AML-193 (cell line): ENCODE data around the gene PTPN4.
"Not testable (repeated sequence)": the region's sequence is repeated elsewhere in the genome, so short reads cannot be mapped to it uniquely, and the experiment has no call there.

Source experiments
- DNase-seq, 2 experiments: peaks; one replicate each; lab custom pipeline; 2025; lab: John Stamatoyannopoulos, UW

PTPN4 gene

GRCh38 chr2:119764832-119765231 lies 5.1 kb downstream of the PTPN4 start:
- DNase-seq, result no peak

GRCh38 chr2:119765433-119766002 lies 5.8 kb downstream of the PTPN4 start:
- no peak for DNase-seq

GRCh38 chr2:119766944-119767343 lies 7.2 kb downstream of the PTPN4 start:
- DNase-seq, result no peak

- DNase-seq, result no peak
Observed at GRCh38 chr2:119768742-119769141, 9.0 kb downstream of the PTPN4 start.

- DNase-seq, result no peak
Observed at GRCh38 chr2:119769645-119770044, 9.9 kb downstream of the PTPN4 start.

- no peak for DNase-seq
Observed at GRCh38 chr2:119771331-119771730, 11.6 kb downstream of the PTPN4 start.

GRCh38 chr2:119772128-119772527 lies 12.4 kb downstream of the PTPN4 start:
- no peak for DNase-seq

- no peak for DNase-seq
Observed at GRCh38 chr2:119772767-119773166, 13.0 kb downstream of the PTPN4 start.

GRCh38 chr2:119774026-119774425 lies 14.3 kb downstream of the PTPN4 start:
- no peak for DNase-seq

- no peak for DNase-seq
Observed at GRCh38 chr2:119775102-119775501, 15.4 kb downstream of the PTPN4 start.

GRCh38 chr2:119782308-119783027 lies 22.7 kb downstream of the PTPN4 start:
- DNase-seq, result no peak

- DNase-seq, result no peak
Observed at GRCh38 chr2:119784876-119785275, 25.2 kb downstream of the PTPN4 start.

GRCh38 chr2:119786295-119786694 lies 26.6 kb downstream of the PTPN4 start:
- no peak for DNase-seq

GRCh38 chr2:119788752-119789151 lies 29.0 kb downstream of the PTPN4 start:
- DNase-seq, result no peak

GRCh38 chr2:119790466-119790865 lies 30.7 kb downstream of the PTPN4 start:
- no peak for DNase-seq

- DNase-seq, result no peak
Observed at GRCh38 chr2:119792907-119793312, 33.2 kb downstream of the PTPN4 start.

GRCh38 chr2:119794237-119794636 lies 34.5 kb downstream of the PTPN4 start:
- DNase-seq, result no peak

GRCh38 chr2:119795309-119796303 lies 35.9 kb downstream of the PTPN4 start:
- no peak for DNase-seq

GRCh38 chr2:119800376-119800902 lies 40.7 kb downstream of the PTPN4 start:
- DNase-seq, result no peak

- no peak for DNase-seq
Observed at GRCh38 chr2:119801040-119801439, 41.3 kb downstream of the PTPN4 start.

- DNase-seq, result not testable (repeated sequence)
Observed at GRCh38 chr2:119801989-119802388, 42.3 kb downstream of the PTPN4 start.

GRCh38 chr2:119803101-119803500 lies 43.4 kb downstream of the PTPN4 start:
- no peak for DNase-seq
